HG02610 (cell line): ENCODE measurements around the gene PRXL2A.

Experiments used
- ATAC-seq: cut with Tn5 transposase; IDR thresholded peaks from one replicate; pipeline ENCODE4 v1.9.1; 2021; ENCODE audit warnings: mild to moderate bottlenecking, moderate library complexity; ENCODE audit not compliant: unreplicated experiment

PRXL2A gene

DNA sequence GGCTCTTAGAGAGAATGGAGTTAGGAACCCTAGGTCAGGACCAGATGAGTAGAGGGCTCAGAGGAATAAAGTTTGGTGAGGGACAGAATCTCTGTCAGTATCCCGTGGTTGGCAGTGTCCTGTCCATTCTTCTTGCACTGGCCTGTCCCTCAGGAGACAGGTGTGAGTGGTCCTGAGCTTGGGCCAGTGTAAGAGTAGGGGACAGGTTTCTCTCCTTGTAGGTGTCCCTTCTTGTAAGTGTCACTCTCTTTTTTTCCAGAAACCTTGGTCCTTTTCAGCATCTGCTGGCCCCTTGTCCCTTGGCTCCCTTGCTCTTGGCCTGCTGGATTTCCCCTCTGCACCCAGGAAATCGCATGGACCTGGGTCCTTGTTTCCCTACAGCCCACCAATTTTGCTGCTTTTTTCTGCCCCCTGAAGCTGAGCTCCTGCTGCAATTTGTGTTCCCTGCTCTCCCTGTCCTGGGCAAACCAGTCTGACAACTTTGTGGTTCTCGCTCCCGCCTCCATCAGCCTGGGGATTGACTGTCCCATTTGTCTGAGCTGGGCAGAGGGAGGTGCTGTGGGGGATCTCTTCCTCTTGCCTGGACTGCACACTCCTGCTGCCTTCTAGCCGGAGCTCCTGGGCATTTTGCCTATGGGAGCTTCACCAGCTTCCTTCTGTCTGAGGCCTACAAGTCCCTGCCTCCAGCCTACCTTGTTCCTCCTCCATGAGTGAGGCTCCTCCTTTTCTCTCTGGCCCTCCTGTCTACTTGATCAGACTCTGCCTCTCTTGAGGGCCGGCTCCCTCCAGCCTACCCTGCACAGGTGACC lies 52.3 kb downstream of the PRXL2A start:
- ATAC-seq, result no peak

DNA sequence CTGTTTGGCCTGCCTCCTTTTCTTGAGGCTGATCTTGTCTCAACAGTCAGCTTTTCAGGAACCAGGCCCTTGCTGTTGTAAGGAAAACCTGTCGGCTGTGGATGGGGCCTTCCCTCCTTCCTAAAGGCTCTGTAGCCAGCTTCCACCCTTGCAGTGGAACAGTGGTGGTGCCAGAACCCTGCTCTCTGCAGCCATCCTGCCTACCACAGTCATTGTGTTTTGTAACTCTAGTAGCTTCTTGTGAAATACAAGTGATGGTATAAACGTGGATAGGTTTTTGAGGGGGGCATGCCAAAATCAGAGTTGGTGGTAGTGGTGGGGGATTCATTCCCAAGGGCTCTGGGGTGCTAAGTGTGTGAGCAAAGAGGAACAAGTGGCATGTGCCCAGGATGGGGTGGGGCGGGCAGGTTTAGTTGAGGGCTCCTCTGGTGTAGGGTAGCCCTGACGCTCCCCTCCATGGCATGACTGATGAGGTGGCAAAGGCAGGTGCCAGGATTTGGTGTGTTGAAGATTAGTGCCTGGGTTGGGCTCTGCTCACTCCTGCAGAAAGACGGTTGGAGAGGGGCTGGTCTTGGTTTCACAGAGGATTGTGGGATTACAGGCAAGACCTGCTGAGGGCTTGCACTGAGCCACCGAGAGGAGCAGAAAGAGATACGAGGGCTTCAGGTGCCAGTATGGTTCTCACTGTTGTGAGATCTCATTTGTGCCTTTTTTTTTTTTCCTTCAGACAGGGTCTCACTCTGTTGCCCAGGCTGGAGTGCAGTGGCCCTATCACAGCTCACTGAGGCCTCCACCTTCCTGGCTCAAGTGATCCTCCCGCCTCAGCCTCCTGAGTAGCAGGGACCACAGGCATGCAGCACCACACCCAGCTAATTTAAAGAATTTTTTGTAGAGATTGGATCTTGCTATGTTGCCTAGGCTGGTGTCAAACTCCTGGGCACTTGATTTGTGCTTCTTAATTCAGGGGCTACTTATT lies 53.1 kb downstream of the PRXL2A start:
- no peak for ATAC-seq

DNA sequence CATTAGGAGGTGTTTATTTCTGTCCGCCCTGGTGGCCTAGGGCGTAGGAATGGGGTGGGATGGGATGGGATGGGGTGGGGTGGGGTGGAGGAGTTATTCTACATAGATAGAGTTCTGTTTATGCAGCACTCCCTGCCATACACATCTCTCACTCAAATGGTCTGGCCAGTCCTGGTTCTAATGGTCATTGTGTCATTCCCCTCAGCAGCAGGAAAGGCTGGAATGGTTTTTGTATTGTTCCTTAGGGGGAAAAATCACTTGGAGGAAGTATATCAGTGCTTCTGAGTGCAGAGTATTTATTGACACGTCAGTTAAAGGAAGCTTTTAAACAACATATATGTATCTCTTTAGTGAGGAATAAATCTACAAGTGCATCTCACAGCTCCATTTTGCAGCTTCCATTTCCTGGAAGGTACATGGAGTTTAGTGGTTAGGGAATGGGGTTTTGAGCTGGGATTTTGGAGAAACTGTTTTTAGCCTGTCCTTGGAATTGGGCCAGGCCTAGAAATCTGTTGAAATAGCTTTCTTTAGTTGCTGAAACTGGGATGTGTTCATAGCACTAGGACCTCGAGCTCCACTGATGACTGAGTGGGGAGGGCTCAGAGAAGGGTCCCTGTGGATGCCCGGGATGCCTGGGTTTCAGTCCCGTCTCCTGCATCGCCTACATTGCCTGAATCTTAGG lies 54.1 kb downstream of the PRXL2A start:
- ATAC-seq, result no peak

DNA sequence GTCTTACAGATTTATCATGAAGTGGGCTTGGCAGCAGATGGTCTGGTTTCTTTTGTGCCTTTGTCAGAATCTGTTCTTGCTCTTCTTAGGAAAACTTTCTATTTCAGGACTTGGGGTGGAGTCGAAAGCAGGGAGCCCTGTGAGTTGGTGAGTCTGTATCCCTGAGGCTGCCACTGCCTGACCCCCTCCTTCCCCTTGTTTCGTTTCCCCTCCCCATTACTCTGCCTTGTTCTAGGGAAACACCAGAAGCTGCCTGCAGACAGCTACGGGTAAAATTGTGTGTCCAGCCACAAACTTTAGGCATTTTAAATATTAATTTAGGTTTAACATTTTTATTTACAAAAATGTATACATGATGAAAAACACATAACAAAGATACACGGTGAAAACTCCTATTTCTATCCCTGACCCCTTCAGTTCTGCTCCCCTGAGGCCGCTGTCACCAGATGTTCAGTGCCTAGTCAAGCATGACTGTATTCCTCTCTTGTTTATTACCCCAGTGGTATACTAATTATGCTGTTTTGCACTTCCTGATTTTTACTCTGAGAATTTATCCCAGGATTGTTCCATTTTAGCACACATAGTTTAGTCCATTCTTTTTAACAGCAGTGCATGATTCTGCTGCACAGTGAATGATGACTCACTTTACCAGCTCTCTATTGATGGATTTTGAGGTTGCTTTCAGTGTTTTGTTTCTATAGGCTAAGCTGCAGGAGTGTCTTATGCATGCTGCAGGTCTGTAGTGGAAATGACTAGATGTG lies 54.8 kb downstream of the PRXL2A start:
- ATAC-seq, result peak; percentile 32

DNA sequence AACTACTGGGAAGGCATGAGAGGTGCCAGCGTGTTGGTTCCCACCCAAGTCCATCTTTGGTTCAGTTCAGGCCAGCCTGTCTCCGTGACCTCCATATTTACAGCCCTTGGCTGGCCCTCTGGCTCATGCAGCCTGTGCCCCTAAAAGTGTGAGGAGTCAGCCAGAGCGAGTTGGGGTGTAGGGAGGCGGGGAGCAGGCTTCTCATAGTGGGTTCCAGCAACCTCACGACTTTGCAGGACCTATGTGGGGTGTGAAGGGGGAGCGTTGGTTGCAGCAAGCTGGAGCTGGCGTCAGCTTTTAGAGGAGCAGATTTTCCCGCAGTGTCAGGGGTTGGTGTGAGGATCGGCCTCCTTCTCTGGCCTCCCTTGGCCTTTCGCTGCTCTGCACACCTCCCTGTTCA lies 55.5 kb downstream of the PRXL2A start:
- ATAC-seq, result no peak

DNA sequence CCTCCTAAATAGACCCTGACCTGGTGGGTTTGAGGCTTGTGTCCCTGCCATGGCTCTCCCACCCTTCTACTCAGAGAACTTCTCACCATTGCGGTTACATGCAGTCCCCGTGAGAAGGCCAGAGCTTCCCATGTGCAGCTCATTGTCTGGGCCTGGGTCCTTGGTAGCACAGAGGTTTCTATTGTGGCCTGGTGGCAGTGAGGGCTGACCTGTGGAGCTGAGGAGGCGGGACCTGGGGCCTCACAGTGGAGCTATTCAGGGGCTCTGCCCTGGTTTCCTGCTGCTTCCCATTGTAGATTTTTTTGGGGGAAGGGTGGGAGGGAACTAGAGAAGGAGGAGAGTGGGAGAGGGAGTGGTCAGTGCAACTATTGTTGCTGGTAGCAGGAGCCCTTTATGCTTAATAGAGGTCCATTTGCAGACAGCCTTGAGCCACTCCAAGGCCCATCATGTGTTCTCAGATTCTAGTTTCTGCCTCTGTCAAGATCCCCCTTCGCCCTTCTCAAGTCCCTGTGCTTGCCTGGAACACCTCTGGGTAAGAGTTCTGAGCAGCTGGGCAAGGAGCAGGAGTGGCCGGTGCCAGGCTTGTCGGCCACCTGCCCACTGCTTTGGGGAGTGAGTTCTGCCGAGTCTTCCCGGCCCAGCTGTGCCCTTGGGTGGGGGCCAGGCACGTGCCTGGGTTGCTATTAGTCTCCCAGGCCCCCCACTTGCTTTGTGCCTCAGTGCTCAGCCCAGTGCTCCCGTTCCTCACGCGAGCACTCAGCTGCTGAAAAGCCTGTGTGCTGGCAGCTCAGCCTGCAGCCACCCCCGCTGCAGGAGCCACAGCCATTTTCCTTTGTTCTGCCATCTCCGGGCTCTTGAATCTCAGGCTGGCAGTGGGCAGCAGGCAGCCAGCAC lies 56.5 kb downstream of the PRXL2A start:
- ATAC-seq, result no peak

DNA sequence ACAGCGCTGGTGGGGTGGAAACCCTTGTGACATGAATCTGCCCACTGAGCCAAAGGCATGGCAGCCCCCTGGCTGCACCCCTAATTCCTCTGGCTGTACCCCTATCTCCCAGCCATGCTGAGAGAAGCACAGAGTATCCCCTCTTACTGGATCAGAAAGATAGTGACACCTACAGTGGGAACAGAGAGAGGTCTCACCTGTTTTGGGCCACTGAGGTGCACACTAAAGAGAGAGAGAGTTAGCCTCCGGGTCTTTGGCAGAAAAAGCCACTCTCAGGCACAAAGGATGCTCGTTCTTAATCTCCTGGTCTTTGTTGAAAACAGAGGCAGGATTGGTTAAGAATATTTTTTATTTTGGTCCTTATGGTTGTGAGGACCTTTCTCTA lies 57.1 kb downstream of the PRXL2A start:
- no peak for ATAC-seq

DNA sequence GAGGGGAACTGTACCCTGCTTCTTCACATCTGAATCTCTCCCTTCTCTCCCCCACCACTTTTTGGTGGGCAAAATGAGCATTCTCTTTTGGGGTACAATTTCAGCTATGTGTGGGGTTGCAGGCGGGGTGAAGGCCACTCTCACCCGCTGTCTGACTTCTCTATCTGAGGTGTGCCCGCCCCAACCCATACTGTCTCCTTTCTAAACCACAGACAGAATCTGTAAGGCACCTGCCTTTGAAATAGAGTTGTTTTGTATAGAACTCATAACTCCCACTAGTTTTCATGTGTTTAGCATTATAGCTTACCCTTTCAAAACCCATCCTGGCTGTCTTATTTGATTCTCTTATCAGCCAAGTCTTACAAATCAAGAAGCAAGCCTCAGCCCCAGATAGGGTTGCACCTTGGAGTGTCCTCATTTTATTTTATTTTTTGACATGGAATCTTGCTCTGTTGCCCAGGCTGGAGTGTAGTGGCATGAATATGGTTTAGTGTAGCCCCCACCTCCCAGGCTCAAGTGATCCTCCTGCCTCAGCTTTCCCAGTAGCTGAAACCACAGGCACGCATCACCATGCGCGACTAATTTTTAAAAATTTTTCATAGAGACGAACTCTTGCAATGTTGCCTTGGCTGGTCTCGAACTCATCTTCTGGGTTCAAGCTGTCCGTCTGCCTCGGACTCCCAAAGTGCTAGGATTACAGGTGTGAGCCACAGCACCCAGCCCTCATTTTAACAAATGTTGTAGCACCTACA lies 57.7 kb downstream of the PRXL2A start:
- no peak for ATAC-seq

DNA sequence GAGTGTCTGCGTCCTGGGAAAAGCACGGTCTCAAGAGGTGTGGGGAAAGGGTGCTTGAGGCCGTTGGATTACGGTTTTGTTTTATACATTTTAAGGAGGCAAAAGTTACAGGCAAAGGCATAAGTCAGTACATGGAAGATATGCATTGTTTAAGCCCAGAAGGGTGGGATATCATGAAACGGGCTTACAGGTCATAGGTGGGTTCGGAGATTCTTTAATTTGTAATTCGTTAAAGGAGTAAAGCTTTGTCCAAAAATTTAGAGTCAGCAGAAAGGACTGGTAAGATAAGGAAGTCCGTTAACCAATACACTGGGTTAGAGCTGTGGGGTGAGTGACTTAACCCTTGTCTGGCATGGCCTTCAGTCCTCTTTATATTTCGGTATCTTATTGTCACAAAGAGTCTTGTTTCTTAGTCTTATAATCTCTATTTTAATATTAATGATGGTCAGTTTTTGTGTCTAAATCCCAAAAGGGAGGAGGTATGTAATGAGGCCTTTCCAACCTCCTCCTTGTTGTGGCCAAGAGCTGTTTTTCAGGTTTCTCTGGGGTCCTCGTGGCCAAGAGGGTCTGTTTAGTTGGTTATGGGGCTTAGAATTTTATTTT lies 58.5 kb downstream of the PRXL2A start:
- no peak for ATAC-seq

DNA sequence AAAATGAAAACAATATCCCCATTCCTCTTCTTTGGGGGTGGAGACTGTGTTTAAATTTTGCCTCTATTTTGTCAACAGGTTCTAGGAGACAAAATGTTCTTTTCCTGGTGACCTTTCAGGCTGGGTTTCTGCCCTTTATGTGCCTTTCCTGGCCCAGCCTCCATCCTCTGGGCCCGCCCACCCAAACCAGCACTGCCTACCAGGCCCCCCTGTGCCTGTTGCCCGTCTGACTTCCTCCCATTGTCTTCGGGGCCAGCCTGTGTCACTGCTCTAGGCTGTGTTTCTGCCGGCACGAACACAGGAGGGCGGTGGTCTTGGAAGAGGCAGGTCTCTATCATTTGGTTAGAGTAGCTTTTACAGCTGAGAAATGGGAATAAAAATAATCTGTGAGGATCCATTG lies 59.7 kb downstream of the PRXL2A start:
- ATAC-seq, result no peak

DNA sequence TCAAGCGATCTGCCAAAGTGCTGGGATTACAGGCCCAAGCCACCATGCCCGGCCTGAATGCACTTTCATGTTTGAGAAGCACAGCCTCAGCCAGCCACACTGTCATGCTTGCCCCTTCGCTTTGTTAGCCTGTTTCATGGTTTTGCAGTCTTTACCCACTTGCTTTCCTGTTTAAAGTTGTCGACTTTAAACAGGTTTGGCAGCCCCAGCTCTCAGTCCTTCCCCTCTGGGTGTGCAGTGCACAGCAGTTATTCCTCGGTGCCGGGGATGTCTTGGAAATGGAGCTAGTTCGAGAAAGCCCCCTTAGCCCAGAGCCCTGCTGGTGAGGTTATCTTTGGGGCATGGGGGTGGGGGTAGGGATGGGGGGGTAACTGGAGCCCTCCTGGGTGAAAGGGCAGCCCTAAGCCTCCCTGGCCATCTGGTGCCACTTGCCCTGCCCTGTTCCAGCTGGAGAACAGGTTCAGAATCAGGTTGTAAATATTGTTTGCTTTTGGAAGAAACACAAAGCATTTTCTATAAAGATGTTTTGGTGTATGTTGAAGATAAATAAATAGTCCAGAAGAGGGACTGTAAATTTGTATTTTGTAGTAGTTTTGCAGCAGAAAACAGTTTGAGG lies 60.6 kb downstream of the PRXL2A start:
- no peak for ATAC-seq

DNA sequence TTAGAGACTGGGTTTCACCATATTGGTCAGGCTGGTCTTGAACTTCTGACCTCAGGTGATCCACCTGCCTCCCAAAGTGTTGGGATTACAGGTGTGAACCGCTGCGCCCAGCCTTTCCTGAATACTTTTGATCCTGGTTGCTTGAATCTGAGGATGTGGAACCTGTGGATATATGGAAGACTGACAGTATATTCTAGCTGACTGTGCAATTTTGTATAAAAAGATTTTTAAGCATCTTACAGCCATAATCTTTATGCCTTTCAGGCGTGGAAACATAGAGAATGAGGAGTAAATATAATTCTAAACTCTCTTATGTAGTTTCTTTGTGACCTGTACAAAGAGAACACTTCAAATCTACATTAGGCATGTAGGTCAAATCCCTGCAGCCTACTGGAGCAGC lies 61.9 kb downstream of the PRXL2A start:
- no peak for ATAC-seq

DNA sequence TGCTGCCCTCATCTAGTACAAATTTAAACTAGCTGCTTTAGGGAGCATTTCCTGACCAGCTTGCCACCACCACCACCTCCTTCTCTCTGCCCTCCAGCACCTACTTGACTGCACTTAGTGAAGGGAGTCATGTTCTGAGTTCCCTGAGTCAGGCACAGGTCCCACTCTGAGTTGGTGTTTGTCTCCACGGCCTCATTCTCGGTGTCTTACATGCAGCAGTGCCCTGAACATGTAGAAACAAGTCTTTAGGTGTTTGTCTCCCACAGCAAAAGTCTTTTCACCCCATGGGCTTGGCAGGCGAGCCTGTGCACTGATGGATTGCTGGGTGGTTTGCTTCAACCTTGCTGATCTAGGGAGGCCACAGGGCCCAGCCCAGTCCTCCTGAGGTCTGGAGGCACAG lies 62.6 kb downstream of the PRXL2A start:
- no peak for ATAC-seq

DNA sequence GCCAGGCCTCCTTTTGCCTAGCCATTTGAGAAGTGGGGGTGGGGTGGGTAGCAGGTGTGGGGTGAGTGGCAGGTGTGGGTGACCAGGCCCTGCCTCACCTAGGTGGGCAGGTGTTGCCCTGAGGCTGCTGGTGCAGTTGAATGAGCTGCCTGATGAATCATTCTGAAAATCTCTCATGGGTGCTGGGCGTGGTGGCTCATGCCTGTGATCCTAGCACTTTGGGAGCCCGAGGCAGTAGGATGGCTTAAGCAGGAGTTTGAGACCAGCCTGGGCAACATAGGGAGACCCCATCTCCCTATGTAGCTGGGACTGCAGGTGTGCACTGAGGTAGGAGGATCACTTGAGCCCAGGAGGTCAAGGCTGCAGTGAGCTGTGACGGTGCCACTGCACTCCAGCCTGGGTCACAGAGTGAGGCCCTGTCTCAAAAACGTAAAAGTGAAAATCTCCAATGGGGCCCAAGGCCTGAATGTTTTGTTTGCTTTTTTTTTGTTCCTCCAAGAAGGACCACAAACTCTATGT lies 63.4 kb downstream of the PRXL2A start:
- ATAC-seq, result peak; percentile 44

DNA sequence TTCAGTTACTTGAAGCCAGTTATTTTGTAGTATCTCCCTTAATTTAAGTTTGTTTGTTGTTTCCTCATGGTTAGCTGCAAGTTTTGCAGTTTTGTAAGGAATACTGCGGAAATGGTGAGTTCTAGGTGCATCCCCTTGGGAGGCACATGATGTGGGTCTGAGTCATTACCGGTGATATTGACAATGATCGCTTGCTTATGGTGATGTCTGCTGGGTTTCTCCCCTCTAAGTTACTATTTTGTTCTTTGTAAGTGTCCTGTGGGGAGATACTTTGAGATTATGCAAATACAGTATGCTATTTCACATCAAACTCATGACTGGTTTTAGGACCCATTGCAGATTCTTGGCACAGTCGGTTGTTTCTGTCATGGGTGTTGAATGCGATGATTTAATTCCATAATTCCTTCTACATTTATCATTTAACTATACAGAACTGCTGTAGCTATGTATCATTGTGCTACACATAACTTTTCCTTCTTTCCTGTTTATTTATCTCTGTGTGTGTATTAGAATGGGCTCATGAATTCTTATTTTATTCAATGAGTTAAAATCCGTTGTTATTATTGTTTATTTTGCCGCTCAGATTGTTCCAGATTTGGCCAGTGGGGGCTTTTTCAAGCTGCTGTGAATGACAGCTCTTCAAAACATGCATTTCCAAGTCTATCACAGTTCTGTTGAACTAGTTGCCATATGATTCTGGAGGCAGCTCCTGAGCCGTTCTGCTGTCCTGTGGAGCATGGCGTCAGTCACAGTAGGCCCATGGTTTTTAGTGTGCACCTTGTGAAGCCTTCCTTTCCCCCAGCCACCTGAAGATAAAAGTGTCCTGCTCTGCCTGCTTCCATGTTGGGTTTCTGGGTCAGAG lies 64.1 kb downstream of the PRXL2A start:
- ATAC-seq, result peak; percentile 92

DNA sequence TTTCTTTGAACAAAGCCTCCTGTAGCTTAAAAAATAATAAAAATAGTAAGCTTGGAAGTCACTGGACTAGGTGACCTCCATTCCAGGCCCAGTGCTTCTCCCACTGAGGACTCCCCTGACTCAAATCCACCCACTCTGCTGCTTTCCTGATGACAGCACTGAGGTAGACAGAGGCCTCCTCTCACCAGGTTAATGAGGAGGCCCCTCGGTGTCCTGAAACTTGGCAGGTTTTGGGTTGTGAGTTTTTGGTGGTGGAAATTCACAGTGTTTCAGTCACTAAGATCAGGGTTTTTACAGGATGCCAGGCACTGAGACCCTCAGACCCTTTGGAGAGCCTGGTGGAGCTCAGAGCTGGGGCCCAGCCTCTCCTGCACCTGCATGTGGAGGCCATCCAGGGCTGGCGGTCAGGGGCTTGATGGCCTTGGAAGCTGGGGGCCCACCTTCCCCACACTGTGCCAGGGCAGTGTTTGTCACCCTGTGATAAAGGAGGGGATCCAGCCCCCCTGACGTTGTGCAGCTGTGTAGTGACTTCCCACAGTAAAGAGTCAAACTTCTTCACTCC lies 64.8 kb downstream of the PRXL2A start:
- ATAC-seq, result no peak
